ACC112 (cell line): ENCODE measurements around the gene ADRA2A.

ENCODE experiments used
- H2AFZ ChIP-seq: fragments of 200-600 bp; sonication (generic); one replicate; pipeline ENCODE4 v1.6.0; 2017; ENCODE audit warnings: antibody characterized with exemption, low read length; ENCODE audit not compliant: unreplicated experiment
- H3K27ac ChIP-seq: fragments of 200-600 bp; sonication (generic); 2 replicates; pipeline ENCODE4 v1.5.1; 2014; ENCODE audit warnings: low read depth, mild to moderate bottlenecking, antibody characterized with exemption, low read length, moderate library complexity
- H3K27me3 ChIP-seq: fragments of 200-600 bp; sonication (generic); 2 replicates; pipeline ENCODE4 v1.6.1; 2014; ENCODE audit warnings: mild to moderate bottlenecking, antibody characterized with exemption, low read length, moderate library complexity, mixed read lengths; ENCODE audit not compliant: insufficient read depth
- H3K36me3 ChIP-seq: fragments of 200-600 bp; sonication (generic); 2 replicates; pipeline ENCODE4 v1.6.1; 2016; ENCODE audit warnings: mild to moderate bottlenecking, antibody characterized with exemption, low read length, moderate library complexity, mixed read lengths; ENCODE audit not compliant: insufficient read depth
- H3K4me1 ChIP-seq: fragments of 200-600 bp; sonication (generic); one replicate; pipeline ENCODE4 v1.6.1; 2016; ENCODE audit warnings: low read length, mixed read lengths; ENCODE audit not compliant: insufficient read depth, unreplicated experiment, control insufficient read depth
- H3K4me3 ChIP-seq: fragments of 200-600 bp; sonication (generic); 2 replicates; pipeline ENCODE4 v1.5.1; 2014; ENCODE audit warnings: mild to moderate bottlenecking, low read depth, low read length
- H3K79me2 ChIP-seq: fragments of 200-600 bp; sonication (generic); one replicate; pipeline ENCODE4 v1.6.0; 2016; ENCODE audit warnings: low read length; ENCODE audit not compliant: control insufficient read depth, unreplicated experiment, insufficient read depth

ADRA2A gene

GRCh38 chr10:111113238-111113960 lies 36.6 kb downstream of the ADRA2A start:
- no peak overlapping the region for H3K4me3 ChIP-seq
- H3K27ac ChIP-seq, result no peak overlapping the region
- H3K4me1 ChIP-seq, result no peaks in the 10 kb centered on the region
- H3K36me3 ChIP-seq, result no peaks in the 10 kb centered on the region
- H2AFZ ChIP-seq, result no peak overlapping the region
- H3K27me3 ChIP-seq, result no peaks in the 10 kb centered on the region
- H3K79me2 ChIP-seq, result no peaks in the 10 kb centered on the region

GRCh38 chr10:111113961-111114757 lies 37.3 kb downstream of the ADRA2A start:
- H3K4me1 ChIP-seq, result no peaks in the 10 kb centered on the region
- H3K4me3 ChIP-seq, result no peak overlapping the region
- no peaks in the 10 kb centered on the region for H3K27me3 ChIP-seq
- H3K36me3 ChIP-seq, result no peaks in the 10 kb centered on the region
- H3K79me2 ChIP-seq, result no peaks in the 10 kb centered on the region
- H2AFZ ChIP-seq, result no peak overlapping the region
- no peak overlapping the region for H3K27ac ChIP-seq

GRCh38 chr10:111114758-111115500 lies 38.1 kb downstream of the ADRA2A start:
- Histone ChIP-seq H2AFZ (no peak overlapping the region), H3K27me3 (no peaks in the 10 kb centered on the region), H3K36me3 (no peaks in the 10 kb centered on the region), H3K4me3 (no peak overlapping the region), H3K79me2 (no peaks in the 10 kb centered on the region), H3K4me1 (no peaks in the 10 kb centered on the region), H3K27ac (no peak overlapping the region)

GRCh38 chr10:111116211-111116610 lies 39.4 kb downstream of the ADRA2A start:
- Histone ChIP-seq H3K27ac (no peak overlapping the region), H3K36me3 (no peaks in the 10 kb centered on the region), H3K4me1 (no peaks in the 10 kb centered on the region), H3K27me3 (no peaks in the 10 kb centered on the region), H3K4me3 (no peak overlapping the region), H3K79me2 (no peaks in the 10 kb centered on the region), H2AFZ (no peak overlapping the region)

GRCh38 chr10:111116762-111117445 lies 40.1 kb downstream of the ADRA2A start:
- Histone ChIP-seq H3K36me3 (no peaks in the 10 kb centered on the region), H2AFZ (no peak overlapping the region), H3K4me1 (no peaks in the 10 kb centered on the region), H3K4me3 (no peak overlapping the region), H3K79me2 (no peaks in the 10 kb centered on the region), H3K27ac (no peak overlapping the region), H3K27me3 (no peaks in the 10 kb centered on the region)

- Histone ChIP-seq H2AFZ (no peak overlapping the region), H3K27me3 (no peaks in the 10 kb centered on the region), H3K4me3 (no peak overlapping the region), H3K4me1 (no peaks in the 10 kb centered on the region), H3K27ac (no peak overlapping the region), H3K36me3 (no peaks in the 10 kb centered on the region), H3K79me2 (no peaks in the 10 kb centered on the region)
These were observed 40.9 kb downstream of the ADRA2A start for GRCh38 chr10:111117528-111118277.

- Histone ChIP-seq H3K27ac (no peak overlapping the region), H3K79me2 (no peaks in the 10 kb centered on the region), H3K36me3 (no peaks in the 10 kb centered on the region), H3K27me3 (no peaks in the 10 kb centered on the region), H3K4me3 (no peak overlapping the region), H3K4me1 (no peaks in the 10 kb centered on the region), H2AFZ (no peak overlapping the region)
These were observed 41.9 kb downstream of the ADRA2A start for GRCh38 chr10:111118758-111119157.

GRCh38 chr10:111119637-111120036 lies 42.8 kb downstream of the ADRA2A start:
- H3K36me3 ChIP-seq, result no peaks in the 10 kb centered on the region
- no peak overlapping the region for H3K27ac ChIP-seq
- no peaks in the 10 kb centered on the region for H3K27me3 ChIP-seq
- H3K79me2 ChIP-seq, result no peaks in the 10 kb centered on the region
- H2AFZ ChIP-seq, result no peak overlapping the region
- no peaks in the 10 kb centered on the region for H3K4me1 ChIP-seq
- no peak overlapping the region for H3K4me3 ChIP-seq

- no peak overlapping the region for H3K27ac ChIP-seq
- H3K4me3 ChIP-seq, result no peak overlapping the region
- H2AFZ ChIP-seq, result no peak overlapping the region
- H3K79me2 ChIP-seq, result no peaks in the 10 kb centered on the region
- no peaks in the 10 kb centered on the region for H3K27me3 ChIP-seq
- no peaks in the 10 kb centered on the region for H3K36me3 ChIP-seq
- no peaks in the 10 kb centered on the region for H3K4me1 ChIP-seq
These were observed 45.3 kb downstream of the ADRA2A start for GRCh38 chr10:111122127-111122526.

- no peak overlapping the region for H3K27ac ChIP-seq
- H3K79me2 ChIP-seq, result no peaks in the 10 kb centered on the region
- H3K4me3 ChIP-seq, result no peak overlapping the region
- no peaks in the 10 kb centered on the region for H3K27me3 ChIP-seq
- no peak overlapping the region for H2AFZ ChIP-seq
- H3K4me1 ChIP-seq, result no peaks in the 10 kb centered on the region
- H3K36me3 ChIP-seq, result no peaks in the 10 kb centered on the region
These were observed 47.1 kb downstream of the ADRA2A start for GRCh38 chr10:111123883-111124282.
